ENCODE data around the gene PNISR. TPM values are rescaled to one million over a fixed set of nuclear protein-coding genes. Genes with fewer than 3 reads are reported as not detected.

Gene PNISR
- total RNA-seq, 1 experiment from 2014 or later: 288 TPM

DNA sequence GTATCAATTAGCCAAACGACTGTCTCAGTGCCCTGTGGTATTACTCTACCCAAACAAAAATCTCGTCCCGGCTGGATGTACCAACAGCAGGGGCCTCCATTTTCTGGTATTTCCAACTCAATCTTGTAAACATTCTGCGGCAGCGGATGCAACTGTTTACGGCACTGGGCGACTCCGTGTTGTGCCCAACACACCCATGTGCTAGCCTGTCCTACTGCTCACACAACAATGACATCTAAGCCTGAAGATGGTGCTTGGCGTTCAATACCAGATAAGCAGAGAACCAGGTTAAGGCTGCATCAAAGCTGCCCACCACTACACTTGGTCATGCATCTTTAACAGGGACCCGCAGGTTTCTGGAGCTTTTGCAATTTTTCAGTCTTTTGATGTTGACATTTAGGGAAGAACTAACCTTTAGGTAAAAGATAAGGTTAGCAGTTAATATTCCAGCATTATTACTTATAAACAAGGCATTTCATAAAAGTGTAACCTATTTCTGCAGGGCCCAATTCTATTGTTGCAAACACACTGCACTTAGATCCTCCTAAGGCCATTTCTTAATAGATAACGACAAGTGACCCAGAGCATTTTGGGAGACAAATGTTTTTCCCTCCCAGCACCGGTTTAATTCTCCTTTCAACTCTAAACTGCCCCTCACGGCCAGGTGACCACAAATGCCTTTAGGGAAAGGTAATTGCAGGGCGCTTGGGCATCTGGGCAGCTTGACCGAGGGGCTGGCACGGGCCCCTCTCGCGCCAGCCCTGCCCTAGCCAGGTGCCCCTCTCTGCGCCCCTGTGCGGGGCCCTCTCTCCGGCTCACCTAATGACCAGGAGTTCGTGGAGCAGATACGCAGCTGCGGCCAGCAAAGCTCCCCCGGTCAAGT lies 76.6 kb downstream of the PNISR start:
- Histone ChIP-seq H3K4me2 (ENCODE audit: low read depth, low read length, poor library complexity, severe bottlenecking) (no peak overlapping the region), H3K4me3 (ENCODE audit: low read length) (no peak overlapping the region), H3K9me3 (ENCODE audit: low read length) (no peaks in the 10 kb centered on the region)

More for the DNA sequence above, 76.6 kb downstream of the PNISR start:
- Histone ChIP-seq H3K27me3 (ENCODE audit: low read length) (no peaks in the 10 kb centered on the region), H4K20me1 (ENCODE audit: insufficient read depth, low read depth, low read length) (no peaks in the 10 kb centered on the region), H3K9me2 (replicated peaks; ENCODE audit: insufficient read depth, low read length) (no peaks in the 10 kb centered on the region), H3K36me3 (ENCODE audit: insufficient read depth, low read length) (no peaks in the 10 kb centered on the region), H3K27ac (ENCODE audit: low read length) (no peak overlapping the region), H3K9ac (ENCODE audit: low read length) (no peak overlapping the region), H2AFZ (ENCODE audit: low read length) (no peak overlapping the region), H3K4me1 (ENCODE audit: low read length) (no peaks in the 10 kb centered on the region), H3K79me2 (ENCODE audit: low read length) (no peaks in the 10 kb centered on the region)
- DNase-seq: no peak

Other genes starting within 250 kb of the PNISR start
- gene FAXC, start 75.6 kb downstream of the PNISR start, total RNA-seq (2014; rRNA removed; shearing (Covaris generic); ENCODE audit: low replicate concordance): not detected in 2 replicates
- gene COQ3, start 31.1 kb downstream of the PNISR start, total RNA-seq (2014; rRNA removed; shearing (Covaris generic); ENCODE audit: low replicate concordance): 13.1 and 14.4 TPM in 2 replicates
- gene USP45, start 90.1 kb upstream of the PNISR start, total RNA-seq (2014; rRNA removed; shearing (Covaris generic); ENCODE audit: low replicate concordance): 31.8 and 53.3 TPM in 2 replicates
- gene CCNC, start 143.4 kb upstream of the PNISR start, total RNA-seq (2014; rRNA removed; shearing (Covaris generic); ENCODE audit: low replicate concordance): 65.0 and 104 TPM in 2 replicates
- not detected in 2 replicates for gene PRDM13, start 181.5 kb upstream of the PNISR start, total RNA-seq (2014; rRNA removed; shearing (Covaris generic); ENCODE audit: low replicate concordance)